GM23338 (cell line): ENCODE results near the gene C15orf62. TPM values are rescaled to one million over a fixed set of nuclear protein-coding genes. Genes with fewer than 3 reads are reported as not detected.

ENCODE experiments used
- ATAC-seq: fragments of 200-7000 bp; cut with Tn5 transposase; 3 replicates; pipeline ENCODE4 v1.9.1; 2020
- DNase-seq: peaks from one replicate; pipeline ENCODE4 v3.0.0-alpha.2; 2015; ENCODE audit warnings: low spot score
- H2AFZ ChIP-seq: fragments of 200-600 bp; sonication (generic); 2 replicates; pipeline ENCODE4 v1.8.0; 2016; ENCODE audit warnings: antibody characterized with exemption, mild to moderate bottlenecking, moderate library complexity
- H3F3A ChIP-seq: fragments of 200-600 bp; sonication (generic); replicated peaks from 2 replicates; pipeline ENCODE4 v1.8.0; 2017; ENCODE audit warnings: antibody characterized with exemption, mixed run types, low read depth
- H3K27ac ChIP-seq: fragments of 200-600 bp; sonication (generic); 2 replicates; pipeline ENCODE4 v1.6.1; 2016; ENCODE audit warnings: low read depth
- H3K27me3 ChIP-seq: fragments of 200-600 bp; sonication (generic); 2 replicates; pipeline ENCODE4 v1.8.0; 2016; ENCODE audit warnings: mild to moderate bottlenecking, mixed run types, moderate library complexity; ENCODE audit not compliant: insufficient read depth
- H3K36me3 ChIP-seq: fragments of 200-600 bp; sonication (generic); 2 replicates; pipeline ENCODE4 v1.8.0; 2016; ENCODE audit warnings: mild to moderate bottlenecking; ENCODE audit not compliant: insufficient read depth
- H3K4me1 ChIP-seq: fragments of 200-600 bp; sonication (generic); 2 replicates; pipeline ENCODE4 v1.8.0; 2016; ENCODE audit warnings: mild to moderate bottlenecking, moderate library complexity; ENCODE audit not compliant: insufficient read depth
- H3K4me2 ChIP-seq: fragments of 200-600 bp; sonication (generic); 2 replicates; pipeline ENCODE4 v1.7.1; 2017; ENCODE audit warnings: mixed run types
- H3K4me3 ChIP-seq: fragments of 200-600 bp; sonication (generic); 2 replicates; pipeline ENCODE4 v1.6.1; 2016; ENCODE audit warnings: mixed run types
- H3K79me2 ChIP-seq: fragments of 200-600 bp; sonication (generic); replicated peaks from 2 replicates; pipeline ENCODE4 v1.8.0; 2017; ENCODE audit warnings: mild to moderate bottlenecking; ENCODE audit not compliant: insufficient read depth
- H3K9me2 ChIP-seq: fragments of 200-600 bp; sonication (generic); 2 replicates; pipeline ENCODE4 v1.8.0; 2017; ENCODE audit not compliant: insufficient read depth
- H4K20me1 ChIP-seq: fragments of 200-600 bp; sonication (generic); replicated peaks from 2 replicates; pipeline ENCODE4 v1.8.0; 2017; ENCODE audit warnings: mild to moderate bottlenecking; ENCODE audit not compliant: insufficient read depth
- H3K27ac Mint-ChIP-seq: 2 replicates; pipeline ENCODE4 v1.8.0; 2020; ENCODE audit warnings: inconsistent platforms, mild to moderate bottlenecking, moderate library complexity, mixed read lengths
- H3K27me3 Mint-ChIP-seq: 3 replicates; pipeline ENCODE4 v1.8.0; 2022; ENCODE audit warnings: low read depth, mild to moderate bottlenecking, moderate library complexity, mixed read lengths, inconsistent platforms; ENCODE audit not compliant: insufficient read depth, poor library complexity
- H3K36me3 Mint-ChIP-seq: 3 replicates; pipeline ENCODE4 v1.8.0; 2021; ENCODE audit warnings: low read depth, mild to moderate bottlenecking, inconsistent platforms, moderate library complexity, mixed read lengths
- H3K4me1 Mint-ChIP-seq: 3 replicates; pipeline ENCODE4 v1.8.0; 2020; ENCODE audit warnings: mild to moderate bottlenecking, inconsistent platforms, mixed read lengths
- H3K4me3 Mint-ChIP-seq: 3 replicates; pipeline ENCODE4 v1.8.0; 2021; ENCODE audit warnings: moderate library complexity, mild to moderate bottlenecking, inconsistent platforms, mixed read lengths
- H3K9me3 Mint-ChIP-seq: 3 replicates; pipeline ENCODE4 v1.8.0; 2020; ENCODE audit warnings: moderate library complexity, mild to moderate bottlenecking, inconsistent platforms, mixed read lengths
- CREB1 ChIP-seq: fragments of 250-450 bp; sonication (Bioruptor Pico); IDR thresholded peaks from 2 replicates; pipeline ENCODE4 v1.5.0; 2020; ENCODE audit warnings: low read depth, mild to moderate bottlenecking, moderate library complexity
- EZH2phosphoT487 ChIP-seq: fragments of 200-600 bp; sonication (generic); IDR thresholded peaks from one replicate; pipeline ENCODE4 v1.8.1; 2018; ENCODE audit warnings: antibody characterized with exemption; ENCODE audit not compliant: unreplicated experiment
- ZNF331 ChIP-seq: fragments of 250-450 bp; sonication (Bioruptor Pico); IDR thresholded peaks from 2 replicates; pipeline ENCODE4 v1.5.0; 2020; ENCODE audit warnings: low read depth, mild to moderate bottlenecking, moderate library complexity
- polyA plus RNA-seq: library from polyadenylated mRNA; unstranded; fragments of >200 nt; fragmentation: Nextera tagmentation; extraction: Ambion mirVana; gene quantifications from 2 replicates; pipeline ENCODE4 v1.2.1, GENCODE V29; 2016
- total RNA-seq: library from RNA; depleted of rRNA; stranded (reverse); fragments of >200 nt; shearing (Covaris generic); gene quantifications from 2 replicates; pipeline ENCODE4 v1.2.3, GENCODE V29; 2014
- TF ChIP-seq, protein P1 (sequence below): IDR thresholded peaks from one replicate; pipeline ENCODE4 v1.6.1; 2018; ENCODE audit warnings: antibody characterized with exemption; ENCODE audit not compliant: unreplicated experiment
- TF ChIP-seq, protein P2 (sequence below): fragments of 250-450 bp; sonication (Bioruptor Pico); IDR thresholded peaks from 2 replicates; pipeline ENCODE4 v1.5.0; 2020; ENCODE audit warnings: mild to moderate bottlenecking, moderate library complexity
- TF ChIP-seq, protein P3 (sequence below), 2 experiments: fragments of 200-600 bp in 1 of 2; sonication (generic) in 1 of 2; conservative IDR thresholded peaks; 2 replicates each; pipeline versions ENCODE4 v1.5.1 to v1.6.1; 2016 to 2017; ENCODE audit warnings: antibody characterized with exemption in 2 of 2, low read depth in 2 of 2, mild to moderate bottlenecking in 2 of 2, moderate library complexity in 1 of 2

Gene C15orf62
- total and polyA plus RNA-seq, 2 experiments from 2014 or later: 0.16 to 0.80 TPM

DNA sequence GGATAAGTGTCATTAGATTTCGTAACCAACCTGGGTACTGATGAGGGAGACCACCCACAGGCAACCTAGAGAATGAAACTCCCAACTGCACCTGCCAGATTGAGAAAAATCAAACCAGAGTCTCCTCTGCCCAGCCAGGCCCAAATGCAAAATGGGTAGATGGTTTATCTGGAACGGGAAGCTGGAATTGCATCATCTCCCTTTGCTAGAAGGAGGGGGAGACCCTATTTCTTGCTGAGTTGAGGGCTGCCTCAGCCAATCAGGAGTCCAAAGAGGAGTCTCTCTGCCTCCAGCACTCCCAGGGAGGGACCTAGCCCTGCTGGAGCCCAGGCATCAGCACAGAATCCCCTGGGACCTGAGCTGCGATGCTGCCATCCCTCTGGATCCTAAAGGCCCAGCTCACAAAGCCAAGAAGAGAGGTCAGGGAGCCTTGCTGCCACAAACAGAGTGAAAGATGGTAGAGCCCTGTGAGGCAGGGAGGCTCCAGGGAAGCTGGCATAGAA, 22.8 kb upstream of the C15orf62 start:
- H3K27me3 ChIP-seq: no peaks in the 10 kb centered on the region
- DNase-seq: peak; percentile 32
- H3K27ac Mint-ChIP-seq: no peak overlapping the region

DNA sequence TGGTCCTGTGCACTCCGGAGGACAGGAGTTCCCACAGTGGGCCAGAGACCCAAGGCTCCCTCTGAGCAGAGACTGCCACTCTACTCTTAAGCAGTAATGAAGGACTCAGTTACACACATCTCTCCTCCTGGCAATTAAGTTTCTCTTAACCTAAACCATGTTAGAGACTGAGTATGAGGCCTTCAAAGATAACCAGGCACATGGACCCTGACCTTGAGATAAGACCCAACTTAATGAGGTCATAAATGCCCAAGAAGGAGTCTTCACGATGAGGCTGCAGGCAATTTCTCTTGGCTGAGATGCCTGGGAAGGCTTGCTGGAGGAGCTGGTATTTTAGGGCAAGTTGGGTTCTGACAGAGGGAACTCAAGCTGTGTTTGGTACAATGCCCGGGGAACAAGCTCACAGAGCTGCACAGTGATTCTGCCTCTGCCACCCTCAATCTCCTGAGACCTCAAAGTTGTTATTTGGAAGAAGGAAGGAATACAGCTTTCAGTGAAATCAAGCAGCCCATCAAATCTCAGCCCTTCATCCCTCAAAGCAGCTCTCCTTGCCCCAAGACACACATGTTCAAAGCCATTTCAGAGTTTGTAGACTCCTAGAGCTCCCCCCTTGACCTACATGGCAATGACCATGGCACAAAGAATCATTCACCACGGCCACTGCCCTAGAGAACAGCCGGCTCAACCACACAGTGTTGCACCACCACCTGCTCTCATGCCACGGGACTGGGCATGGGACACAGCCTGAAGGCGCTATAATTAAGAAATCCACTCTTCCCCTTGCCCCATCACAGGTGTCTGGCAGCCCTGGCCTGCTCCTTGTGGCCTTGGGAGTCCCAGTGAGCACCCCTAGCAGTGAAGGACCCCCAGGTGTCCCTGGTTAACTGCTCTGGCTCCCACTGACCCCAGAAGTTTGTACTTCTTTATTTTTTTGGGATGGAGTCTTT, 21.8 kb upstream of the C15orf62 start:
- H3K79me2 ChIP-seq: peaks cover 8% of the 10 kb centered on the region
- DNase-seq: no peak
- H3K9me2 ChIP-seq: no peaks in the 10 kb centered on the region
- H3K9me3 Mint-ChIP-seq: no peaks in the 10 kb centered on the region
- no peak overlapping the region for H3K4me3 ChIP-seq
- peak overlapping the region; percentile 9; the same call in 1 of the 2 replicates for H3K27ac ChIP-seq
- H3K4me2 ChIP-seq: no peak overlapping the region
- H3K4me1 Mint-ChIP-seq: peaks cover 16% of the 10 kb centered on the region
- H3K27ac Mint-ChIP-seq: peak overlapping the region; percentile 27; the same call in 1 of the 2 replicates
- H3K36me3 ChIP-seq: peaks cover 3% of the 10 kb centered on the region
- H3K4me3 Mint-ChIP-seq: no peak overlapping the region
- H3K36me3 Mint-ChIP-seq: peaks cover 21% of the 10 kb centered on the region
- peaks cover 3% of the 10 kb centered on the region; the same call in 1 of the 2 replicates for H3K4me1 ChIP-seq
- no peaks in the 10 kb centered on the region for H3K27me3 ChIP-seq
- no peak for ATAC-seq
- peaks cover 6% of the 10 kb centered on the region for H3K27me3 Mint-ChIP-seq
- no peak overlapping the region for H2AFZ ChIP-seq
- H3F3A ChIP-seq: no peaks in the 10 kb centered on the region
- no peaks in the 10 kb centered on the region for H4K20me1 ChIP-seq
- no peak for TF ChIP-seq ZNF331 (CRISPR knock-in tag)
- TF ChIP-seq, protein P1, sequence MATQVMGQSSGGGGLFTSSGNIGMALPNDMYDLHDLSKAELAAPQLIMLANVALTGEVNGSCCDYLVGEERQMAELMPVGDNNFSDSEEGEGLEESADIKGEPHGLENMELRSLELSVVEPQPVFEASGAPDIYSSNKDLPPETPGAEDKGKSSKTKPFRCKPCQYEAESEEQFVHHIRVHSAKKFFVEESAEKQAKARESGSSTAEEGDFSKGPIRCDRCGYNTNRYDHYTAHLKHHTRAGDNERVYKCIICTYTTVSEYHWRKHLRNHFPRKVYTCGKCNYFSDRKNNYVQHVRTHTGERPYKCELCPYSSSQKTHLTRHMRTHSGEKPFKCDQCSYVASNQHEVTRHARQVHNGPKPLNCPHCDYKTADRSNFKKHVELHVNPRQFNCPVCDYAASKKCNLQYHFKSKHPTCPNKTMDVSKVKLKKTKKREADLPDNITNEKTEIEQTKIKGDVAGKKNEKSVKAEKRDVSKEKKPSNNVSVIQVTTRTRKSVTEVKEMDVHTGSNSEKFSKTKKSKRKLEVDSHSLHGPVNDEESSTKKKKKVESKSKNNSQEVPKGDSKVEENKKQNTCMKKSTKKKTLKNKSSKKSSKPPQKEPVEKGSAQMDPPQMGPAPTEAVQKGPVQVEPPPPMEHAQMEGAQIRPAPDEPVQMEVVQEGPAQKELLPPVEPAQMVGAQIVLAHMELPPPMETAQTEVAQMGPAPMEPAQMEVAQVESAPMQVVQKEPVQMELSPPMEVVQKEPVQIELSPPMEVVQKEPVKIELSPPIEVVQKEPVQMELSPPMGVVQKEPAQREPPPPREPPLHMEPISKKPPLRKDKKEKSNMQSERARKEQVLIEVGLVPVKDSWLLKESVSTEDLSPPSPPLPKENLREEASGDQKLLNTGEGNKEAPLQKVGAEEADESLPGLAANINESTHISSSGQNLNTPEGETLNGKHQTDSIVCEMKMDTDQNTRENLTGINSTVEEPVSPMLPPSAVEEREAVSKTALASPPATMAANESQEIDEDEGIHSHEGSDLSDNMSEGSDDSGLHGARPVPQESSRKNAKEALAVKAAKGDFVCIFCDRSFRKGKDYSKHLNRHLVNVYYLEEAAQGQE: no peak
- TF ChIP-seq, protein P2, sequence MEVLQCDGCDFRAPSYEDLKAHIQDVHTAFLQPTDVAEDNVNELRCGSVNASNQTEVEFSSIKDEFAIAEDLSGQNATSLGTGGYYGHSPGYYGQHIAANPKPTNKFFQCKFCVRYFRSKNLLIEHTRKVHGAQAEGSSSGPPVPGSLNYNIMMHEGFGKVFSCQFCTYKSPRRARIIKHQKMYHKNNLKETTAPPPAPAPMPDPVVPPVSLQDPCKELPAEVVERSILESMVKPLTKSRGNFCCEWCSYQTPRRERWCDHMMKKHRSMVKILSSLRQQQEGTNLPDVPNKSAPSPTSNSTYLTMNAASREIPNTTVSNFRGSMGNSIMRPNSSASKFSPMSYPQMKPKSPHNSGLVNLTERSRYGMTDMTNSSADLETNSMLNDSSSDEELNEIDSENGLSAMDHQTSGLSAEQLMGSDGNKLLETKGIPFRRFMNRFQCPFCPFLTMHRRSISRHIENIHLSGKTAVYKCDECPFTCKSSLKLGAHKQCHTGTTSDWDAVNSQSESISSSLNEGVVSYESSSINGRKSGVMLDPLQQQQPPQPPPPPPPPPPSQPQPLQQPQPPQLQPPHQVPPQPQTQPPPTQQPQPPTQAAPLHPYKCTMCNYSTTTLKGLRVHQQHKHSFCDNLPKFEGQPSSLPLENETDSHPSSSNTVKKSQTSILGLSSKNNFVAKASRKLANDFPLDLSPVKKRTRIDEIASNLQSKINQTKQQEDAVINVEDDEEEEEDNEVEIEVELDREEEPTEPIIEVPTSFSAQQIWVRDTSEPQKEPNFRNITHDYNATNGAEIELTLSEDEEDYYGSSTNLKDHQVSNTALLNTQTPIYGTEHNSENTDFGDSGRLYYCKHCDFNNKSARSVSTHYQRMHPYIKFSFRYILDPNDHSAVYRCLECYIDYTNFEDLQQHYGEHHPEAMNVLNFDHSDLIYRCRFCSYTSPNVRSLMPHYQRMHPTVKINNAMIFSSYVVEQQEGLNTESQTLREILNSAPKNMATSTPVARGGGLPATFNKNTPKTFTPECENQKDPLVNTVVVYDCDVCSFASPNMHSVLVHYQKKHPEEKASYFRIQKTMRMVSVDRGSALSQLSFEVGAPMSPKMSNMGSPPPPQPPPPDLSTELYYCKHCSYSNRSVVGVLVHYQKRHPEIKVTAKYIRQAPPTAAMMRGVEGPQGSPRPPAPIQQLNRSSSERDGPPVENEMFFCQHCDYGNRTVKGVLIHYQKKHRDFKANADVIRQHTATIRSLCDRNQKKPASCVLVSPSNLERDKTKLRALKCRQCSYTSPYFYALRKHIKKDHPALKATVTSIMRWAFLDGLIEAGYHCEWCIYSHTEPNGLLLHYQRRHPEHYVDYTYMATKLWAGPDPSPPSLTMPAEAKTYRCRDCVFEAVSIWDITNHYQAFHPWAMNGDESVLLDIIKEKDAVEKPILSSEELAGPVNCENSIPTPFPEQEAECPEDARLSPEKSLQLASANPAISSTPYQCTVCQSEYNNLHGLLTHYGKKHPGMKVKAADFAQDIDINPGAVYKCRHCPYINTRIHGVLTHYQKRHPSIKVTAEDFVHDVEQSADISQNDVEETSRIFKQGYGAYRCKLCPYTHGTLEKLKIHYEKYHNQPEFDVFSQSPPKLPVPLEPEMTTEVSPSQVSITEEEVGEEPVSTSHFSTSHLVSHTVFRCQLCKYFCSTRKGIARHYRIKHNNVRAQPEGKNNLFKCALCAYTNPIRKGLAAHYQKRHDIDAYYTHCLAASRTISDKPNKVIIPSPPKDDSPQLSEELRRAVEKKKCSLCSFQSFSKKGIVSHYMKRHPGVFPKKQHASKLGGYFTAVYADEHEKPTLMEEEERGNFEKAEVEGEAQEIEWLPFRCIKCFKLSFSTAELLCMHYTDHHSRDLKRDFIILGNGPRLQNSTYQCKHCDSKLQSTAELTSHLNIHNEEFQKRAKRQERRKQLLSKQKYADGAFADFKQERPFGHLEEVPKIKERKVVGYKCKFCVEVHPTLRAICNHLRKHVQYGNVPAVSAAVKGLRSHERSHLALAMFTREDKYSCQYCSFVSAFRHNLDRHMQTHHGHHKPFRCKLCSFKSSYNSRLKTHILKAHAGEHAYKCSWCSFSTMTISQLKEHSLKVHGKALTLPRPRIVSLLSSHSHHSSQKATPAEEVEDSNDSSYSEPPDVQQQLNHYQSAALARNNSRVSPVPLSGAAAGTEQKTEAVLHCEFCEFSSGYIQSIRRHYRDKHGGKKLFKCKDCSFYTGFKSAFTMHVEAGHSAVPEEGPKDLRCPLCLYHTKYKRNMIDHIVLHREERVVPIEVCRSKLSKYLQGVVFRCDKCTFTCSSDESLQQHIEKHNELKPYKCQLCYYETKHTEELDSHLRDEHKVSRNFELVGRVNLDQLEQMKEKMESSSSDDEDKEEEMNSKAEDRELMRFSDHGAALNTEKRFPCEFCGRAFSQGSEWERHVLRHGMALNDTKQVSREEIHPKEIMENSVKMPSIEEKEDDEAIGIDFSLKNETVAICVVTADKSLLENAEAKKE (CRISPR knock-in tag): no peak

More for the DNA sequence above, 22.8 kb upstream of the C15orf62 start:
- TF ChIP-seq EZH2phosphoT487 (no peak), CREB1 (no peak)
- TF ChIP-seq, protein P3, sequence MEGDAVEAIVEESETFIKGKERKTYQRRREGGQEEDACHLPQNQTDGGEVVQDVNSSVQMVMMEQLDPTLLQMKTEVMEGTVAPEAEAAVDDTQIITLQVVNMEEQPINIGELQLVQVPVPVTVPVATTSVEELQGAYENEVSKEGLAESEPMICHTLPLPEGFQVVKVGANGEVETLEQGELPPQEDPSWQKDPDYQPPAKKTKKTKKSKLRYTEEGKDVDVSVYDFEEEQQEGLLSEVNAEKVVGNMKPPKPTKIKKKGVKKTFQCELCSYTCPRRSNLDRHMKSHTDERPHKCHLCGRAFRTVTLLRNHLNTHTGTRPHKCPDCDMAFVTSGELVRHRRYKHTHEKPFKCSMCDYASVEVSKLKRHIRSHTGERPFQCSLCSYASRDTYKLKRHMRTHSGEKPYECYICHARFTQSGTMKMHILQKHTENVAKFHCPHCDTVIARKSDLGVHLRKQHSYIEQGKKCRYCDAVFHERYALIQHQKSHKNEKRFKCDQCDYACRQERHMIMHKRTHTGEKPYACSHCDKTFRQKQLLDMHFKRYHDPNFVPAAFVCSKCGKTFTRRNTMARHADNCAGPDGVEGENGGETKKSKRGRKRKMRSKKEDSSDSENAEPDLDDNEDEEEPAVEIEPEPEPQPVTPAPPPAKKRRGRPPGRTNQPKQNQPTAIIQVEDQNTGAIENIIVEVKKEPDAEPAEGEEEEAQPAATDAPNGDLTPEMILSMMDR (conservative IDR thresholded peaks at IDR 0.05; ENCODE audit: low read depth in 2 of 2): no peak
- H3K9me3 Mint-ChIP-seq: no peaks in the 10 kb centered on the region
- H3K4me1 Mint-ChIP-seq: peaks cover 16% of the 10 kb centered on the region
- no peak overlapping the region for H3K4me2 ChIP-seq
- ATAC-seq: peak; percentile 55
- peaks cover 31% of the 10 kb centered on the region for H3K36me3 Mint-ChIP-seq
- H3K27ac ChIP-seq: peak overlapping the region; percentile 9; the same call in 1 of the 2 replicates
- H3K4me1 ChIP-seq: peaks cover 3% of the 10 kb centered on the region; the same call in 1 of the 2 replicates
- peaks cover 6% of the 10 kb centered on the region for H3K27me3 Mint-ChIP-seq
- H3K9me2 ChIP-seq: no peaks in the 10 kb centered on the region
- peaks cover 8% of the 10 kb centered on the region; the same call in 1 of the 2 replicates for H3K36me3 ChIP-seq
- no peaks in the 10 kb centered on the region for H3K79me2 ChIP-seq
- no peak overlapping the region for H3K4me3 Mint-ChIP-seq
- H4K20me1 ChIP-seq: no peaks in the 10 kb centered on the region
- no peaks in the 10 kb centered on the region for H3F3A ChIP-seq
- no peak overlapping the region for H2AFZ ChIP-seq
- H3K4me3 ChIP-seq: no peak overlapping the region
